ENCODE measurements around the gene EZR.

EZR gene

GRCh38 chr6:158783167-158783450 lies 36.1 kb downstream of the EZR start:
- Mint-ChIP-seq H3K27ac (no peak overlapping the region), H3K4me1 (ENCODE audit: low read depth) (peaks cover 42% of the 10 kb centered on the region), H3K4me3 (no peak overlapping the region), H3K9me3 (ENCODE audit: low read depth) (no peaks in the 10 kb centered on the region), H3K27me3 (no peaks in the 10 kb centered on the region), H3K36me3 (peaks cover 19% of the 10 kb centered on the region)

- Mint-ChIP-seq H3K4me3 (no peak overlapping the region), H3K27ac (no peak overlapping the region), H3K36me3 (peaks cover 19% of the 10 kb centered on the region)
Observed at GRCh38 chr6:158782432-158783166, 36.6 kb downstream of the EZR start.

GRCh38 chr6:158781692-158782373 lies 37.3 kb downstream of the EZR start:
- no peak overlapping the region for H3K4me3 Mint-ChIP-seq
- no peaks in the 10 kb centered on the region for H3K9me3 Mint-ChIP-seq (ENCODE audit: low read depth)
- H3K36me3 Mint-ChIP-seq, result peaks cover 21% of the 10 kb centered on the region
- H3K27me3 Mint-ChIP-seq, result no peaks in the 10 kb centered on the region
- H3K4me1 Mint-ChIP-seq (ENCODE audit: low read depth), result peaks cover 42% of the 10 kb centered on the region
- no peak overlapping the region for H3K27ac Mint-ChIP-seq

More at GRCh38 chr6:158782432-158783166, 36.6 kb downstream of the EZR start:
- peaks cover 43% of the 10 kb centered on the region for H3K4me1 Mint-ChIP-seq (ENCODE audit: low read depth)
- H3K27me3 Mint-ChIP-seq, result no peaks in the 10 kb centered on the region
- H3K9me3 Mint-ChIP-seq (ENCODE audit: low read depth), result no peaks in the 10 kb centered on the region

- Mint-ChIP-seq H3K27ac (no peak overlapping the region), H3K27me3 (no peaks in the 10 kb centered on the region), H3K4me3 (no peak overlapping the region), H3K9me3 (ENCODE audit: low read depth) (no peaks in the 10 kb centered on the region), H3K36me3 (peaks cover 15% of the 10 kb centered on the region), H3K4me1 (ENCODE audit: low read depth) (peaks cover 36% of the 10 kb centered on the region)
Observed at GRCh38 chr6:158780988-158781691, 38.0 kb downstream of the EZR start.

- Mint-ChIP-seq H3K4me3 (no peak overlapping the region), H3K36me3 (peaks cover 15% of the 10 kb centered on the region), H3K27me3 (no peaks in the 10 kb centered on the region), H3K9me3 (ENCODE audit: low read depth) (no peaks in the 10 kb centered on the region), H3K4me1 (ENCODE audit: low read depth) (peaks cover 39% of the 10 kb centered on the region), H3K27ac (no peak overlapping the region)
Observed at GRCh38 chr6:158780246-158780884, 38.8 kb downstream of the EZR start.

- H3K36me3 Mint-ChIP-seq, result peaks cover 12% of the 10 kb centered on the region
- H3K4me1 Mint-ChIP-seq (ENCODE audit: low read depth), result peaks cover 42% of the 10 kb centered on the region
- no peaks in the 10 kb centered on the region for H3K27me3 Mint-ChIP-seq
- H3K9me3 Mint-ChIP-seq (ENCODE audit: low read depth), result no peaks in the 10 kb centered on the region
- peak overlapping the region; percentile 36 for H3K27ac Mint-ChIP-seq
- H3K4me3 Mint-ChIP-seq, result no peak overlapping the region
Observed at GRCh38 chr6:158778005-158778527, 41.1 kb downstream of the EZR start.

- H3K27me3 Mint-ChIP-seq, result no peaks in the 10 kb centered on the region
- peaks cover 47% of the 10 kb centered on the region for H3K4me1 Mint-ChIP-seq (ENCODE audit: low read depth)
- peak overlapping the region; percentile 36 for H3K27ac Mint-ChIP-seq
- no peak overlapping the region for H3K4me3 Mint-ChIP-seq
- no peaks in the 10 kb centered on the region for H3K9me3 Mint-ChIP-seq (ENCODE audit: low read depth)
- H3K36me3 Mint-ChIP-seq, result peaks cover 12% of the 10 kb centered on the region
Observed at GRCh38 chr6:158777510-158777909, 41.7 kb downstream of the EZR start.

GRCh38 chr6:158776737-158777136 lies 42.4 kb downstream of the EZR start:
- Mint-ChIP-seq H3K9me3 (ENCODE audit: low read depth) (no peaks in the 10 kb centered on the region), H3K27me3 (no peaks in the 10 kb centered on the region), H3K27ac (peak overlapping the region; percentile 36), H3K4me3 (no peak overlapping the region), H3K36me3 (peaks cover 11% of the 10 kb centered on the region), H3K4me1 (ENCODE audit: low read depth) (peaks cover 55% of the 10 kb centered on the region)

- Mint-ChIP-seq H3K27me3 (no peaks in the 10 kb centered on the region), H3K36me3 (peaks cover 11% of the 10 kb centered on the region), H3K4me3 (no peak overlapping the region), H3K4me1 (ENCODE audit: low read depth) (peaks cover 57% of the 10 kb centered on the region), H3K27ac (no peak overlapping the region), H3K9me3 (ENCODE audit: low read depth) (no peaks in the 10 kb centered on the region)
Observed at GRCh38 chr6:158775832-158776231, 43.3 kb downstream of the EZR start.

GRCh38 chr6:158774717-158775449 lies 44.3 kb downstream of the EZR start:
- H3K27me3 Mint-ChIP-seq, result no peaks in the 10 kb centered on the region
- peak overlapping the region; percentile 35 for H3K27ac Mint-ChIP-seq
- H3K9me3 Mint-ChIP-seq (ENCODE audit: low read depth), result no peaks in the 10 kb centered on the region
- H3K4me3 Mint-ChIP-seq, result no peak overlapping the region
- H3K4me1 Mint-ChIP-seq (ENCODE audit: low read depth), result peaks cover 59% of the 10 kb centered on the region
- peaks cover 11% of the 10 kb centered on the region for H3K36me3 Mint-ChIP-seq

GRCh38 chr6:158773581-158774449 lies 45.4 kb downstream of the EZR start:
- H3K27ac Mint-ChIP-seq, result no peak overlapping the region
- peaks cover 57% of the 10 kb centered on the region for H3K4me1 Mint-ChIP-seq (ENCODE audit: low read depth)
- no peaks in the 10 kb centered on the region for H3K27me3 Mint-ChIP-seq
- no peaks in the 10 kb centered on the region for H3K9me3 Mint-ChIP-seq (ENCODE audit: low read depth)
- peaks cover 8% of the 10 kb centered on the region for H3K36me3 Mint-ChIP-seq
- no peak overlapping the region for H3K4me3 Mint-ChIP-seq

GRCh38 chr6:158772851-158773371 lies 46.3 kb downstream of the EZR start:
- Mint-ChIP-seq H3K27ac (peak overlapping the region; percentile 84), H3K4me3 (no peak overlapping the region), H3K27me3 (no peaks in the 10 kb centered on the region), H3K36me3 (peaks cover 7% of the 10 kb centered on the region), H3K4me1 (ENCODE audit: low read depth) (peaks cover 52% of the 10 kb centered on the region), H3K9me3 (ENCODE audit: low read depth) (no peaks in the 10 kb centered on the region)

GRCh38 chr6:158772172-158772571 lies 47.0 kb downstream of the EZR start:
- H3K27ac Mint-ChIP-seq, result peak overlapping the region; percentile 84
- no peaks in the 10 kb centered on the region for H3K9me3 Mint-ChIP-seq (ENCODE audit: low read depth)
- H3K4me1 Mint-ChIP-seq (ENCODE audit: low read depth), result peaks cover 46% of the 10 kb centered on the region
- peaks cover 4% of the 10 kb centered on the region for H3K36me3 Mint-ChIP-seq
- no peaks in the 10 kb centered on the region for H3K27me3 Mint-ChIP-seq
- peak overlapping the region; percentile 23 for H3K4me3 Mint-ChIP-seq
